HepG2 (cell line): ENCODE data around the gene POLN. TPM values are rescaled to one million over a fixed set of nuclear protein-coding genes. Genes with fewer than 3 reads are reported as not detected.

Source experiments
- ATAC-seq: fragments of 200-7000 bp; cut with Tn5 transposase; 3 replicates; pipeline ENCODE4 v1.9.1; 2020; ENCODE audit warnings: mild to moderate bottlenecking, moderate library complexity
- BruUV-seq: library from RNA; stranded (reverse); fragments of 400-500 nt; replicated peaks from 2 replicates; lab custom pipeline; 2021; lab: Mats Ljungman, UMichigan
- CTCF ChIA-PET: fragments of 300-600 bp; formaldehyde crosslinking; extraction: SDS; loops from one replicate; lab custom pipeline; 2021; ENCODE audit warnings: low total read pairs, inconsistent platforms, low intra/inter-chr PET ratio; lab: Yijun Ruan, JAX
- POLR2A ChIA-PET: fragments of 350-600 bp; sonication (Branson Sonifier 250); formaldehyde crosslinking; loops from one replicate; lab custom pipeline; 2020; ENCODE audit warnings: antibody characterized with exemption, inconsistent platforms; lab: Yijun Ruan, JAX
- DNase-seq: peaks from one replicate; pipeline ENCODE4 v3.0.0-alpha.2; 2015; ENCODE audit warnings: low spot score
- FAIRE-seq: peaks from 3 replicates; lab custom pipeline; 2011; peaks lifted over from hg19 to GRCh38; lab: Jason Lieb, UNC
- H2AFZ ChIP-seq: one replicate; pipeline ENCODE4 v1.6.1; 2011; ENCODE audit warnings: low read length, inconsistent platforms
- H3K27ac ChIP-seq: fragments of 300-600 bp; 3 replicates; pipeline ENCODE4 v1.8.0; 2011; ENCODE audit warnings: mixed run types, mild to moderate bottlenecking, mixed read lengths, low read length, inconsistent platforms; ENCODE audit not compliant: insufficient read depth; ENCODE audit errors: extremely low read length
- H3K27me3 ChIP-seq, 2 experiments: fragments of 200-600 bp in 1 of 2; 2 replicates in 1 of 2; 3 replicates in 1 of 2; pipeline versions ENCODE4 v1.6.0 to v1.8.0; 2011; ENCODE audit warnings: low read length in 2 of 2, mild to moderate bottlenecking in 2 of 2, moderate library complexity in 2 of 2, inconsistent platforms in 1 of 2; ENCODE audit not compliant: insufficient read depth in 2 of 2, control insufficient read depth in 1 of 2
- H3K36me3 ChIP-seq, 2 experiments: fragments of 200-600 bp in 1 of 2; replicated peaks in 1 of 2; 2 replicates in 1 of 2; 3 replicates in 1 of 2; pipeline versions ENCODE4 v1.5.1 to v1.8.0; 2011; ENCODE audit warnings: low read length in 2 of 2, inconsistent platforms in 1 of 2; ENCODE audit not compliant: insufficient read depth in 2 of 2, control insufficient read depth in 1 of 2
- H3K4me1 ChIP-seq: 2 replicates; pipeline ENCODE4 v1.5.1; 2012; ENCODE audit warnings: low read length, inconsistent platforms; ENCODE audit not compliant: insufficient read depth
- H3K4me2 ChIP-seq: 2 replicates; pipeline ENCODE4 v1.6.0; 2011; ENCODE audit warnings: low read depth, low read length, inconsistent platforms
- H3K4me3 ChIP-seq, 3 experiments: fragments of 200-600 bp in 1 of 3; sonication (generic), shearing (Covaris generic) in 1 of 3; replicated peaks in 1 of 3; 2 replicates each; pipeline ENCODE4 v1.5.1; 2011 to 2016; ENCODE audit warnings: low read length in 3 of 3, inconsistent platforms in 2 of 3, low read depth in 2 of 3, mild to moderate bottlenecking in 2 of 3, control low read depth in 1 of 3, mixed read lengths in 1 of 3; ENCODE audit not compliant: insufficient read depth in 1 of 3
- H3K79me2 ChIP-seq: one replicate; pipeline ENCODE4 v1.6.1; 2011; ENCODE audit warnings: low read length, inconsistent platforms; ENCODE audit not compliant: insufficient read depth
- H3K9ac ChIP-seq: 2 replicates; pipeline ENCODE4 v1.6.0; 2011; ENCODE audit warnings: mild to moderate bottlenecking, low read depth, low read length, inconsistent platforms; ENCODE audit not compliant: insufficient read depth
- H3K9me3 ChIP-seq: 2 replicates; pipeline ENCODE4 v1.5.1; 2012; ENCODE audit warnings: mild to moderate bottlenecking, low read length
- H4K20me1 ChIP-seq: 2 replicates; pipeline ENCODE4 v1.6.0; 2011; ENCODE audit warnings: inconsistent platforms, mild to moderate bottlenecking, low read length, moderate library complexity; ENCODE audit not compliant: insufficient read depth
- ARNT2 ChIP-seq: sonication (generic); formaldehyde crosslinking; IDR thresholded peaks from 2 replicates; pipeline ENCODE4 v1.8.0; 2022; ENCODE audit warnings: mild to moderate bottlenecking, low read depth, missing genetic modification reagents, moderate library complexity
- DNMT1 ChIP-seq: sonication (generic); formaldehyde crosslinking; IDR thresholded peaks from 2 replicates; pipeline ENCODE4 v1.5.1; 2020; ENCODE audit warnings: mild to moderate bottlenecking, missing genetic modification reagents
- DNMT3B ChIP-seq: conservative IDR thresholded peaks from 2 replicates; pipeline ENCODE4 v1.6.1; 2016; ENCODE audit warnings: missing biosample characterization, control low read depth
- FUBP1 ChIP-seq: sonication (generic); formaldehyde crosslinking; IDR thresholded peaks from 2 replicates; pipeline ENCODE4 v1.5.1; 2020; ENCODE audit warnings: missing genetic modification reagents, mild to moderate bottlenecking, borderline replicate concordance
- MBNL3 ChIP-seq: fragments of 250-450 bp; sonication (Bioruptor Pico); conservative IDR thresholded peaks from 2 replicates; pipeline ENCODE4 v1.8.0; 2022; ENCODE audit warnings: mild to moderate bottlenecking, inconsistent platforms
- RFX1 ChIP-seq: fragments of 450-650 bp; IDR thresholded peaks from 2 replicates; pipeline ENCODE4 v1.6.1; 2017
- RXRB ChIP-seq: IDR thresholded peaks from 2 replicates; pipeline ENCODE4 v1.6.1; 2016; ENCODE audit warnings: borderline replicate concordance, missing genetic modification reagents, missing compliant biosample characterization
- SNAPC5 ChIP-seq: sonication (generic); formaldehyde crosslinking; IDR thresholded peaks from 2 replicates; pipeline ENCODE4 v1.8.1; 2023; ENCODE audit warnings: mild to moderate bottlenecking, missing genetic modification reagents, borderline replicate concordance
- TEAD3 ChIP-seq: optimal IDR thresholded peaks from 2 replicates; pipeline ENCODE3; 2016; ENCODE audit warnings: borderline replicate concordance
- ZBTB8A ChIP-seq: sonication (generic); formaldehyde crosslinking; IDR thresholded peaks from 2 replicates; pipeline ENCODE4 v1.4.0; 2020; ENCODE audit warnings: mild to moderate bottlenecking, low read depth, missing genetic modification reagents, borderline replicate concordance
- ZMYM4 ChIP-seq: sonication (generic); formaldehyde crosslinking; IDR thresholded peaks from 2 replicates; pipeline ENCODE4 v1.8.1; 2023; ENCODE audit warnings: mild to moderate bottlenecking, missing genetic modification reagents
- ZNF24 ChIP-seq: fragments of 450-650 bp; IDR thresholded peaks from 2 replicates; pipeline ENCODE4 v1.6.1; 2017; ENCODE audit warnings: antibody characterized with exemption, mild to moderate bottlenecking
- ZNF432 ChIP-seq: sonication (generic); formaldehyde crosslinking; IDR thresholded peaks from 2 replicates; pipeline ENCODE4 v1.5.0; 2020; ENCODE audit warnings: missing genetic modification reagents, mild to moderate bottlenecking, borderline replicate concordance
- ZNF709 ChIP-seq: sonication (generic); formaldehyde crosslinking; IDR thresholded peaks from 2 replicates; pipeline ENCODE4 v1.5.0; 2020; ENCODE audit warnings: mild to moderate bottlenecking, missing genetic modification reagents
- ZNF879 ChIP-seq: sonication (generic); formaldehyde crosslinking; IDR thresholded peaks from 2 replicates; pipeline ENCODE4 v1.8.1; 2023; ENCODE audit warnings: missing genetic modification reagents
- ZSCAN25 ChIP-seq: sonication (generic); formaldehyde crosslinking; IDR thresholded peaks from 2 replicates; pipeline ENCODE4 v1.8.0; 2022; ENCODE audit warnings: mild to moderate bottlenecking, missing genetic modification reagents
- WGBS: methylation state at CpG from one replicate; pipeline ENCODE4 v1.1.6; 2017; ENCODE audit warnings: low lambda C conversion rate; 5-methylcytosine and 5-hydroxymethylcytosine counted together
- in situ Hi-C: cut with HindIII; loops from 2 replicates; pipeline ENCODE4 v1.10.0; 2017; ENCODE audit warnings: low pct_unique_long_range_greater_than_20kb; ENCODE audit not compliant: extremely low pct_ligation_motif_present
- intact Hi-C: fragments of 100-400 bp; cut with micrococcal nuclease; formaldehyde crosslinking; loops from one replicate; pipeline ENCODE4 v1.10.0; 2022; ENCODE audit not compliant: unreplicated experiment
- polyA plus RNA-seq, 8 experiments: library from polyadenylated mRNA; depleted of rRNA in 3 of 8; stranded (reverse) in 7 of 8; unstranded in 1 of 8; fragments of >200 nt; fragmentation: Illumina TruSeq in 4 of 8; extraction: Trizol in 4 of 8; gene quantifications; 2 replicates each; pipeline versions ENCODE4 v1.2.1 to v1.2.3, GENCODE V29; 2011 to 2016; ENCODE audit warnings: low read depth in 4 of 8, missing spikeins in 1 of 8, mixed read lengths in 1 of 8; ENCODE audit not compliant: insufficient read depth in 1 of 8
- total RNA-seq, 5 experiments: library from RNA; depleted of rRNA; stranded (reverse); fragments of >200 nt; fragmentation: Illumina TruSeq; extraction: Trizol; gene quantifications; 2 replicates each; pipeline ENCODE4 v1.2.3, GENCODE V29; 2016; ENCODE audit warnings: low read depth in 1 of 5
- TF ChIP-seq, protein P1 (sequence below): sonication (generic); formaldehyde crosslinking; conservative IDR thresholded peaks from 2 replicates; pipeline ENCODE4 v1.4.0; 2020; ENCODE audit warnings: missing genetic modification reagents
- TF ChIP-seq, protein P2 (sequence below): sonication (generic); formaldehyde crosslinking; IDR thresholded peaks from 2 replicates; pipeline ENCODE4 v1.8.0; 2022; ENCODE audit warnings: mild to moderate bottlenecking, missing genetic modification reagents; ENCODE audit not compliant: insufficient replicate concordance

POLN gene
- total and polyA plus RNA-seq, 2 of the 13 experiments (the other 11 are each of a cell fraction or from before 2014, with no cell fraction given): 0.93 to 1.5 TPM

- Histone ChIP-seq H3K9ac (no peak overlapping the region), H3K4me1 (no peaks in the 10 kb centered on the region), H4K20me1 (no peaks in the 10 kb centered on the region), H3K79me2 (no peaks in the 10 kb centered on the region), H3K9me3 (no peaks in the 10 kb centered on the region), H3K4me2 (no peak overlapping the region), H3K27ac (no peak overlapping the region), H3K4me3 (no peak overlapping the region), H3K36me3 (no peaks in the 10 kb centered on the region), H2AFZ (no peak overlapping the region), H3K27me3 (peaks cover 17 to 63% of the 10 kb centered on the region in 2 experiments; a peak in 4 of 5 replicates)
- POLR2A ChIA-PET: no interaction called here
- WGBS: no CpG with 5 or more reads among the region's 6 CpGs
- intact Hi-C loops (no loop called here), in situ Hi-C loops (no loop called here)
- FAIRE-seq (no peak), DNase-seq (no peak), ATAC-seq (no peak)
- CTCF ChIA-PET: no interaction called here
- no TSS peak for BruUV-seq
- TF ChIP-seq DNMT1 (CRISPR knock-in tag): no peak
- TF ChIP-seq, protein P1, sequence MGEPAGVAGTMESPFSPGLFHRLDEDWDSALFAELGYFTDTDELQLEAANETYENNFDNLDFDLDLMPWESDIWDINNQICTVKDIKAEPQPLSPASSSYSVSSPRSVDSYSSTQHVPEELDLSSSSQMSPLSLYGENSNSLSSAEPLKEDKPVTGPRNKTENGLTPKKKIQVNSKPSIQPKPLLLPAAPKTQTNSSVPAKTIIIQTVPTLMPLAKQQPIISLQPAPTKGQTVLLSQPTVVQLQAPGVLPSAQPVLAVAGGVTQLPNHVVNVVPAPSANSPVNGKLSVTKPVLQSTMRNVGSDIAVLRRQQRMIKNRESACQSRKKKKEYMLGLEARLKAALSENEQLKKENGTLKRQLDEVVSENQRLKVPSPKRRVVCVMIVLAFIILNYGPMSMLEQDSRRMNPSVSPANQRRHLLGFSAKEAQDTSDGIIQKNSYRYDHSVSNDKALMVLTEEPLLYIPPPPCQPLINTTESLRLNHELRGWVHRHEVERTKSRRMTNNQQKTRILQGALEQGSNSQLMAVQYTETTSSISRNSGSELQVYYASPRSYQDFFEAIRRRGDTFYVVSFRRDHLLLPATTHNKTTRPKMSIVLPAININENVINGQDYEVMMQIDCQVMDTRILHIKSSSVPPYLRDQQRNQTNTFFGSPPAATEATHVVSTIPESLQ: no peak
- no peak for TF ChIP-seq SNAPC5 (CRISPR knock-in tag)
- no peak for TF ChIP-seq RXRB
- no peak for TF ChIP-seq TEAD3 (CRISPR knock-in tag)
- no peak for TF ChIP-seq ZSCAN25 (CRISPR knock-in tag)
- no peak for TF ChIP-seq ZBTB8A (CRISPR knock-in tag)
- no peak for TF ChIP-seq MBNL3 (CRISPR knock-in tag)
- TF ChIP-seq, protein P2, sequence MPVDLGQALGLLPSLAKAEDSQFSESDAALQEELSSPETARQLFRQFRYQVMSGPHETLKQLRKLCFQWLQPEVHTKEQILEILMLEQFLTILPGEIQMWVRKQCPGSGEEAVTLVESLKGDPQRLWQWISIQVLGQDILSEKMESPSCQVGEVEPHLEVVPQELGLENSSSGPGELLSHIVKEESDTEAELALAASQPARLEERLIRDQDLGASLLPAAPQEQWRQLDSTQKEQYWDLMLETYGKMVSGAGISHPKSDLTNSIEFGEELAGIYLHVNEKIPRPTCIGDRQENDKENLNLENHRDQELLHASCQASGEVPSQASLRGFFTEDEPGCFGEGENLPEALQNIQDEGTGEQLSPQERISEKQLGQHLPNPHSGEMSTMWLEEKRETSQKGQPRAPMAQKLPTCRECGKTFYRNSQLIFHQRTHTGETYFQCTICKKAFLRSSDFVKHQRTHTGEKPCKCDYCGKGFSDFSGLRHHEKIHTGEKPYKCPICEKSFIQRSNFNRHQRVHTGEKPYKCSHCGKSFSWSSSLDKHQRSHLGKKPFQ (CRISPR knock-in tag): no peak
- no peak for TF ChIP-seq RFX1
- no peak for TF ChIP-seq ZNF432 (CRISPR knock-in tag)
- TF ChIP-seq ZNF709: no peak
- TF ChIP-seq ZMYM4: no peak
- TF ChIP-seq ZNF879: no peak
- TF ChIP-seq FUBP1 (CRISPR knock-in tag): no peak
- no peak for TF ChIP-seq DNMT3B
- no peak for TF ChIP-seq ZNF24
- no peak for TF ChIP-seq ARNT2
- TF ChIP-seq, all 625 proteins: peak for 0
These were observed 30.9 kb upstream of the POLN start for GRCh38 chr4:2272828-2273120.
